GM23338 (cell line): ENCODE results near the gene EXD3.

Experiments
- CREB1 ChIP-seq: fragments of 250-450 bp; sonication (Bioruptor Pico); IDR thresholded peaks from 2 replicates; pipeline ENCODE4 v1.5.0; 2020; ENCODE audit warnings: low read depth, mild to moderate bottlenecking, moderate library complexity
- EZH2 ChIP-seq: fragments of 200-600 bp; sonication (generic); IDR thresholded peaks from one replicate; pipeline ENCODE4 v1.8.0; 2017; ENCODE audit warnings: antibody characterized with exemption, mild to moderate bottlenecking, low read depth; ENCODE audit not compliant: unreplicated experiment
- EZH2phosphoT487 ChIP-seq: fragments of 200-600 bp; sonication (generic); IDR thresholded peaks from one replicate; pipeline ENCODE4 v1.8.1; 2018; ENCODE audit warnings: antibody characterized with exemption; ENCODE audit not compliant: unreplicated experiment
- JUNB ChIP-seq: IDR thresholded peaks from one replicate; pipeline ENCODE4 v1.6.1; 2016; ENCODE audit warnings: antibody characterized with exemption; ENCODE audit not compliant: unreplicated experiment
- NANOG ChIP-seq: IDR thresholded peaks from 2 replicates; pipeline ENCODE4 v1.6.1; 2016; ENCODE audit warnings: antibody characterized with exemption, borderline replicate concordance
- POLR2AphosphoS5 ChIP-seq: IDR thresholded peaks from 2 replicates; pipeline ENCODE4 v1.6.1; 2016; ENCODE audit warnings: antibody characterized with exemption, low read depth
- REST ChIP-seq: IDR thresholded peaks from one replicate; pipeline ENCODE4 v1.6.1; 2018; ENCODE audit warnings: antibody characterized with exemption; ENCODE audit not compliant: unreplicated experiment
- STAT1 ChIP-seq: IDR thresholded peaks from one replicate; pipeline ENCODE4 v1.6.1; 2016; ENCODE audit warnings: antibody characterized with exemption; ENCODE audit not compliant: unreplicated experiment
- ZNF114 ChIP-seq: fragments of 250-450 bp; sonication (Bioruptor Pico); IDR thresholded peaks from 2 replicates; pipeline ENCODE4 v1.5.0; 2020; ENCODE audit warnings: mild to moderate bottlenecking, moderate library complexity
- ZNF331 ChIP-seq: fragments of 250-450 bp; sonication (Bioruptor Pico); IDR thresholded peaks from 2 replicates; pipeline ENCODE4 v1.5.0; 2020; ENCODE audit warnings: low read depth, mild to moderate bottlenecking, moderate library complexity
- ZNF462 ChIP-seq: fragments of 250-450 bp; sonication (Bioruptor Pico); IDR thresholded peaks from 2 replicates; pipeline ENCODE4 v1.5.0; 2020; ENCODE audit warnings: mild to moderate bottlenecking, moderate library complexity
- TF ChIP-seq, protein P1 (sequence below), 2 experiments: fragments of 200-600 bp in 1 of 2; sonication (generic) in 1 of 2; conservative IDR thresholded peaks; 2 replicates each; pipeline versions ENCODE4 v1.5.1 to v1.6.1; 2016 to 2017; ENCODE audit warnings: antibody characterized with exemption in 2 of 2, low read depth in 2 of 2, mild to moderate bottlenecking in 2 of 2, moderate library complexity in 1 of 2
- TF ChIP-seq, protein P2 (sequence below): IDR thresholded peaks from 2 replicates; pipeline ENCODE4 v1.6.1; 2016; ENCODE audit warnings: antibody characterized with exemption

- TF ChIP-seq, protein P1, sequence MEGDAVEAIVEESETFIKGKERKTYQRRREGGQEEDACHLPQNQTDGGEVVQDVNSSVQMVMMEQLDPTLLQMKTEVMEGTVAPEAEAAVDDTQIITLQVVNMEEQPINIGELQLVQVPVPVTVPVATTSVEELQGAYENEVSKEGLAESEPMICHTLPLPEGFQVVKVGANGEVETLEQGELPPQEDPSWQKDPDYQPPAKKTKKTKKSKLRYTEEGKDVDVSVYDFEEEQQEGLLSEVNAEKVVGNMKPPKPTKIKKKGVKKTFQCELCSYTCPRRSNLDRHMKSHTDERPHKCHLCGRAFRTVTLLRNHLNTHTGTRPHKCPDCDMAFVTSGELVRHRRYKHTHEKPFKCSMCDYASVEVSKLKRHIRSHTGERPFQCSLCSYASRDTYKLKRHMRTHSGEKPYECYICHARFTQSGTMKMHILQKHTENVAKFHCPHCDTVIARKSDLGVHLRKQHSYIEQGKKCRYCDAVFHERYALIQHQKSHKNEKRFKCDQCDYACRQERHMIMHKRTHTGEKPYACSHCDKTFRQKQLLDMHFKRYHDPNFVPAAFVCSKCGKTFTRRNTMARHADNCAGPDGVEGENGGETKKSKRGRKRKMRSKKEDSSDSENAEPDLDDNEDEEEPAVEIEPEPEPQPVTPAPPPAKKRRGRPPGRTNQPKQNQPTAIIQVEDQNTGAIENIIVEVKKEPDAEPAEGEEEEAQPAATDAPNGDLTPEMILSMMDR (conservative IDR thresholded peaks at IDR 0.05; ENCODE audit: low read depth in 2 of 2) = no peak
- TF ChIP-seq POLR2AphosphoS5 (no peak), REST (no peak), EZH2phosphoT487 (no peak), EZH2 (no peak), JUNB (no peak), CREB1 (CRISPR knock-in tag) (no peak), ZNF114 (CRISPR knock-in tag) (no peak), STAT1 (no peak), ZNF462 (CRISPR knock-in tag) (no peak), NANOG (no peak), ZNF331 (CRISPR knock-in tag) (no peak)
- TF ChIP-seq, protein P2, sequence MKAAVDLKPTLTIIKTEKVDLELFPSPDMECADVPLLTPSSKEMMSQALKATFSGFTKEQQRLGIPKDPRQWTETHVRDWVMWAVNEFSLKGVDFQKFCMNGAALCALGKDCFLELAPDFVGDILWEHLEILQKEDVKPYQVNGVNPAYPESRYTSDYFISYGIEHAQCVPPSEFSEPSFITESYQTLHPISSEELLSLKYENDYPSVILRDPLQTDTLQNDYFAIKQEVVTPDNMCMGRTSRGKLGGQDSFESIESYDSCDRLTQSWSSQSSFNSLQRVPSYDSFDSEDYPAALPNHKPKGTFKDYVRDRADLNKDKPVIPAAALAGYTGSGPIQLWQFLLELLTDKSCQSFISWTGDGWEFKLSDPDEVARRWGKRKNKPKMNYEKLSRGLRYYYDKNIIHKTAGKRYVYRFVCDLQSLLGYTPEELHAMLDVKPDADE = no peak
Measured at GRCh38 chr9:137448602-137448962, 25.6 kb upstream of the EXD3 start.
